ENCODE results near the gene CDT1. TPM values are rescaled to one million over a fixed set of nuclear protein-coding genes. Genes with fewer than 3 reads are reported as not detected.

CDT1 gene
- total and polyA plus RNA-seq, 10 donors = 1.00 to 17.2 (median 3.6) TPM

GRCh38 chr16:88796278-88796677, 7.3 kb upstream of the CDT1 start:
- H3K27ac ChIP-seq = no peak overlapping the region
- intact Hi-C loops (cut with DNase I; ENCODE audit: low total_unique reads) = no loop called here
- no peaks in the 10 kb centered on the region for H3K9me3 ChIP-seq
- H3K27me3 ChIP-seq (replicated peaks in 1 of 7) = peaks cover 0 to 10% (median 0%) of the 10 kb centered on the region in 7 donors
- no peaks in the 10 kb centered on the region for H3K36me3 ChIP-seq
- H3K4me3 ChIP-seq = no peak overlapping the region
- no peak for TF ChIP-seq CTCF (IDR thresholded peaks at IDR 0.05 in 8 of 11, conservative IDR thresholded peaks at IDR 0.05 in 3 of 11)
- no peak for TF ChIP-seq POLR2A (IDR thresholded peaks at IDR 0.05)
- TF ChIP-seq POLR2AphosphoS5 (IDR thresholded peaks at IDR 0.05) = no peak
- 50 to 83% (median 79%) methylated on average over 1 to 4 of the region's 4 CpGs for WGBS, 5 donors
- peaks cover 7 to 62% (median 45%) of the 10 kb centered on the region in 6 donors for H3K4me1 ChIP-seq
- no peak for DNase-seq

GRCh38 chr16:88798073-88798472, 5.5 kb upstream of the CDT1 start:
- 91 to 99% (median 95%) methylated on average over 4 of the region's 4 CpGs for WGBS, 5 donors
- no peak for TF ChIP-seq POLR2A (IDR thresholded peaks at IDR 0.05)
- no peak for TF ChIP-seq CTCF (IDR thresholded peaks at IDR 0.05 in 8 of 11, conservative IDR thresholded peaks at IDR 0.05 in 3 of 11)
- TF ChIP-seq POLR2AphosphoS5 (IDR thresholded peaks at IDR 0.05) = no peak

GRCh38 chr16:88798772-88799455, 4.7 kb upstream of the CDT1 start:
- H3K4me3 ChIP-seq = no peak overlapping the region
- no peaks in the 10 kb centered on the region for H3K36me3 ChIP-seq
- H3K4me1 ChIP-seq = peaks cover 0 to 61% (median 35%) of the 10 kb centered on the region in 6 donors
- no peaks in the 10 kb centered on the region for H3K9me3 ChIP-seq
- no peak for TF ChIP-seq POLR2A (IDR thresholded peaks at IDR 0.05)
- no peak for TF ChIP-seq CTCF (IDR thresholded peaks at IDR 0.05 in 8 of 11, conservative IDR thresholded peaks at IDR 0.05 in 3 of 11)
- TF ChIP-seq POLR2AphosphoS5 (IDR thresholded peaks at IDR 0.05) = no peak
- intact Hi-C loops (cut with DNase I; ENCODE audit: low total_unique reads) = no loop called here
- H3K27me3 ChIP-seq (replicated peaks in 1 of 7) = peaks cover 0 to 1% (median 0%) of the 10 kb centered on the region in 7 donors
- DNase-seq = no peak
- no peak overlapping the region for H3K27ac ChIP-seq

More at GRCh38 chr16:88798073-88798472, 5.5 kb upstream of the CDT1 start:
- DNase-seq = no peak
- Histone ChIP-seq H3K9me3 (no peaks in the 10 kb centered on the region), H3K27me3 (replicated peaks in 1 of 7) (peaks cover 0 to 6% (median 0%) of the 10 kb centered on the region in 7 donors), H3K27ac (no peak overlapping the region), H3K4me1 (peaks cover 0 to 62% (median 42%) of the 10 kb centered on the region in 6 donors), H3K4me3 (no peak overlapping the region), H3K36me3 (no peaks in the 10 kb centered on the region)
- intact Hi-C loops (cut with DNase I; ENCODE audit: low total_unique reads) = no loop called here

- intact Hi-C loops (cut with DNase I; ENCODE audit: low total_unique reads) = no loop called here
- Histone ChIP-seq H3K4me3 (no peak overlapping the region), H3K36me3 (no peaks in the 10 kb centered on the region), H3K27ac (no peak overlapping the region), H3K9me3 (no peaks in the 10 kb centered on the region), H3K4me1 (peaks cover 5 to 61% (median 36%) of the 10 kb centered on the region in 6 donors), H3K27me3 (replicated peaks in 1 of 7) (peaks cover 0 to 9% (median 0%) of the 10 kb centered on the region in 7 donors)
- DNase-seq = no peak
- 29 to 80% (median 38%) methylated on average over 15 to 17 of the region's 17 CpGs for WGBS, 5 donors
- TF ChIP-seq CTCF (IDR thresholded peaks at IDR 0.05 in 8 of 11, conservative IDR thresholded peaks at IDR 0.05 in 3 of 11) = no peak
- no peak for TF ChIP-seq POLR2AphosphoS5 (IDR thresholded peaks at IDR 0.05)
- no peak for TF ChIP-seq POLR2A (IDR thresholded peaks at IDR 0.05)
Measured at GRCh38 chr16:88799569-88800276, 3.9 kb upstream of the CDT1 start.

All from spleen (tissue), 11 donors.